ENCODE data around the gene LAMA5. TPM values are rescaled to one million over a fixed set of nuclear protein-coding genes. Genes with fewer than 3 reads are reported as not detected.

LAMA5 gene
- total RNA-seq, 1 donor from 2014 or later = 14.1 TPM

DNA sequence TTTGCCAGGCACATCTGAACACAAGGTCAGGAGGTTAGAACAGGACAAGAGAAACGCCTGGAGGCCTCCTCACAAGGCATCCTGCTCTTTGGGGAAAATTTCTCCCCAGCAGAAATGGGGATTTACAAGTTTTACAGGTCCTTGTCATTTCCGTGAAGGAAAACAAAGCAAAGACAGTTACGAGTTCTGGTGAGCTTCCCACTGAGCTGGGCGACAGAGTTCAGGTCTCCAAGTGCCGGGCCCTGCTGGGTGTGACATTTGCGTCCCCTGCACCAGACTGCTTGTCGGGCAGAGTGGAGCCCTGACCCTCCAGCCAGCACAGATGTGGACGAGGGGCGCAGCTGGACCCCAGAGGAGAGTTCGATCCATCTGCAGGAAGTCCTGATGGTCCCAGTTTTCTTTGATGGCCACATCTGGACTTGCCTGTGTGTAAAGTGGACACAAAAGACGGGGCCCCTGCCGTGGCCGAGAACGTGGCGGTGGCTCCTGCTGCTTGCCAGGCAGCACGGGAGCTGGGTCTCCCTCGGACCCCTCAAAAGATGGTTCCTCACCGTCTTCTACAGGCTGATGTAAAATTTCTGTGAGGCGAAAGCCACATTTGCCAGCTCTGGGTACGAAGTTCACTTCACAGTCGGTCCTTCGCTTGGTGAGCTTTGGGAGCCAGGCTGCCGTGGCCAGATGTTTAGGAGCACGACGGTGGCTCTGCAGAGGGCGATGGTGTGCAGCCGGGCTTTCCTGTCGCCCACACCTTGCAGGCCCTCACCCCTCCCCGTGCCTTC is 69.5 kb downstream of the LAMA5 start:
- Histone ChIP-seq H3K4me3 (ENCODE audit: low read length in 3 of 3) (no peak overlapping the region), H3K27ac (ENCODE audit: low read depth, low read length) (no peak overlapping the region), H3K9ac (ENCODE audit: low read depth in 1 of 3, low read length in 3 of 3) (no peak overlapping the region), H3K4me1 (ENCODE audit: control insufficient read depth in 3 of 3, insufficient read depth in 3 of 3, low read length in 3 of 3) (peaks cover 0 to 2% (median 0%) of the 10 kb centered on the region in 3 donors), H3K36me3 (ENCODE audit: control insufficient read depth in 3 of 3, insufficient read depth in 3 of 3, low read length in 3 of 3) (peaks cover 26 to 31% (median 27%) of the 10 kb centered on the region in 3 donors), H3K27me3 (ENCODE audit: control insufficient read depth in 3 of 3, insufficient read depth in 3 of 3, low read length in 3 of 3) (no peaks in the 10 kb centered on the region), H3K9me3 (ENCODE audit: control insufficient read depth in 3 of 3, low read length in 3 of 3) (no peaks in the 10 kb centered on the region)

DNA sequence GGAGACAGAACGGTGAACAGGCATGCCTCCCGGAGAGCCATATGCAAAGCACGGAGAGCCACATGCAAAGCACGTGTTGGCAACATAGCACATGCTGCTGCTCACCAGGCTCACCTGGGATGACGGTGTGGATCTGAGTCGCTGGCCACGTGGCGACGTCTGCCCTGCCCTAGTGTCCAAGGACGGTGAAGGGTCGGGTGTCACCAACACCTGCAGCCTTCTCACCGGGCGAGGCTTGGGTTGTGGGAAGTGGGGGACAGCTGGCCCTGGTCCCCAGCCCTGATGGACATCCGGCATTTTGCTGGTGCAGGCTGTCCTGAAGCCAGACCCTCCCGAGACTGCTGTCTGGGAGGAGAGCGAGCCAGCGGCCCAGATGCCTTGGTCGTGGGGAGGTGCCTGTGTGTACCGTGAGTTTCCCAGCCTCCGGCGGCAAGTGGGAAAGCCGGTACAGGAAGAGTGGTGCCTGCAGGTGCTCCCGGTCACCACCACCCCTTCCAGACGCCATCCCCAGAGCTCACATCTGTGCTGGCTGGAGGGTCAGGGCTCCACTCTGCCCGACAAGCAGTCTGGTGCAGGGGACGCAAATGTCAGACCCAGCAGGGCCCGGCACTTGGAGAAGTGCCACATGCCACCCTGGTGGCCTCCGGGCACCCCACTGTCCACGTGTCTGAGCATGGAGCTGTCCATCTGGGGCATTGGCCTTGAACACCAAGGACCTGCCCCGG is 70.2 kb downstream of the LAMA5 start:
- Histone ChIP-seq H3K9ac (ENCODE audit: low read depth in 1 of 3, low read length in 3 of 3) (no peak overlapping the region), H3K9me3 (ENCODE audit: control insufficient read depth in 3 of 3, low read length in 3 of 3) (no peaks in the 10 kb centered on the region), H3K27ac (ENCODE audit: low read depth, low read length) (no peak overlapping the region), H3K4me1 (ENCODE audit: control insufficient read depth in 3 of 3, insufficient read depth in 3 of 3, low read length in 3 of 3) (peaks cover 0 to under 1% (median 0%) of the 10 kb centered on the region in 3 donors), H3K36me3 (ENCODE audit: control insufficient read depth in 3 of 3, insufficient read depth in 3 of 3, low read length in 3 of 3) (peaks cover 30 to 35% (median 31%) of the 10 kb centered on the region in 3 donors), H3K4me3 (ENCODE audit: low read length in 3 of 3) (no peak overlapping the region), H3K27me3 (ENCODE audit: control insufficient read depth in 3 of 3, insufficient read depth in 3 of 3, low read length in 3 of 3) (no peaks in the 10 kb centered on the region)

DNA sequence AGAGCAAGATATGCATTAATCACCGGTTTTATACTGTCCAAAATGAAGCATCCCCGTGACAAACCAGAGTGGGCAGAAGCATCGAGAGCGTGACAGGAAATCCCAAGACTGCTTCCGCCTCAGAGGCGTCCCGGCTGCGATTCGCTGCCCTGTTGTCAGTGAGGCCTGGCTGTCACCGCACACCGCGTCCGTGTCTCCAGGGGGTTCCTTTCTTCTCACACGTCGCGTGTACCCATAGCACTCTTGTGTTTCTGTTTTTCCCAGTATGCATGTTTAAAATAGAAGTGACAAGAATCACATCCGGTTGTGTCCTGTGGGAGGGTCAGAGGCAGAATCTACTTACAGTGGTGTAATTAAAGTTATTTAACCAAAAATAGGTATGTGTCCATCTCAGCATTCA is 72.6 kb downstream of the LAMA5 start:
- H3K27me3 ChIP-seq (ENCODE audit: control insufficient read depth in 3 of 3, insufficient read depth in 3 of 3, low read length in 3 of 3) = no peaks in the 10 kb centered on the region

DNA sequence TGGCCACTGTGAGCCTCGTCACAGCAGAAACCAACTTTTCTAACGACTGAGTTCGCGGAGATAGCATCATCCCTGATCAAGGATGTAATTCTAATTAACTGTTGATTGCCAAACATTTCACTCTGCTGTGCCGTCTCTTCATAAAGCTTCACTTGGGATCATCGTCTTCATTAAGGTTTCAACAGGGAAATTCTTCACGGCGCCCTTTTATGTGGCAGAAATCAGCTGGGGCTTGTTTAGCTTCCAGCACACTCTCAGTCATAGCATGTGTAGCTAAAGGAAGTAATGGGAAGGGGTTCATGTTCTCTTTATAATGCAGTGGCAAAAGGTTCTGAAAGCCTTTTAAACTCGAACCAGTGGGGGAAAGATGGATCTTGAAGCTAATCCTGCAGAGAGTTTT is 73.2 kb downstream of the LAMA5 start:
- peaks cover 49 to 51% (median 50%) of the 10 kb centered on the region in 3 donors for H3K36me3 ChIP-seq (ENCODE audit: control insufficient read depth in 3 of 3, insufficient read depth in 3 of 3, low read length in 3 of 3)
- no peak overlapping the region for H3K9ac ChIP-seq (ENCODE audit: low read depth in 1 of 3, low read length in 3 of 3)
- H3K4me1 ChIP-seq (ENCODE audit: control insufficient read depth in 3 of 3, insufficient read depth in 3 of 3, low read length in 3 of 3) = no peaks in the 10 kb centered on the region
- H3K9me3 ChIP-seq (ENCODE audit: control insufficient read depth in 3 of 3, low read length in 3 of 3) = no peaks in the 10 kb centered on the region
- no peak overlapping the region for H3K27ac ChIP-seq (ENCODE audit: low read depth, low read length)
- H3K27me3 ChIP-seq (ENCODE audit: control insufficient read depth in 3 of 3, insufficient read depth in 3 of 3, low read length in 3 of 3) = no peaks in the 10 kb centered on the region
- no peak overlapping the region for H3K4me3 ChIP-seq (ENCODE audit: low read length in 3 of 3)

More for the DNA sequence above, 72.6 kb downstream of the LAMA5 start:
- Histone ChIP-seq H3K4me3 (ENCODE audit: low read length in 3 of 3) (no peak overlapping the region), H3K9ac (ENCODE audit: low read depth in 1 of 3, low read length in 3 of 3) (no peak overlapping the region), H3K4me1 (ENCODE audit: control insufficient read depth in 3 of 3, insufficient read depth in 3 of 3, low read length in 3 of 3) (no peaks in the 10 kb centered on the region), H3K9me3 (ENCODE audit: control insufficient read depth in 3 of 3, low read length in 3 of 3) (no peaks in the 10 kb centered on the region), H3K36me3 (ENCODE audit: control insufficient read depth in 3 of 3, insufficient read depth in 3 of 3, low read length in 3 of 3) (peaks cover 44 to 46% (median 45%) of the 10 kb centered on the region in 3 donors), H3K27ac (ENCODE audit: low read depth, low read length) (no peak overlapping the region)

DNA sequence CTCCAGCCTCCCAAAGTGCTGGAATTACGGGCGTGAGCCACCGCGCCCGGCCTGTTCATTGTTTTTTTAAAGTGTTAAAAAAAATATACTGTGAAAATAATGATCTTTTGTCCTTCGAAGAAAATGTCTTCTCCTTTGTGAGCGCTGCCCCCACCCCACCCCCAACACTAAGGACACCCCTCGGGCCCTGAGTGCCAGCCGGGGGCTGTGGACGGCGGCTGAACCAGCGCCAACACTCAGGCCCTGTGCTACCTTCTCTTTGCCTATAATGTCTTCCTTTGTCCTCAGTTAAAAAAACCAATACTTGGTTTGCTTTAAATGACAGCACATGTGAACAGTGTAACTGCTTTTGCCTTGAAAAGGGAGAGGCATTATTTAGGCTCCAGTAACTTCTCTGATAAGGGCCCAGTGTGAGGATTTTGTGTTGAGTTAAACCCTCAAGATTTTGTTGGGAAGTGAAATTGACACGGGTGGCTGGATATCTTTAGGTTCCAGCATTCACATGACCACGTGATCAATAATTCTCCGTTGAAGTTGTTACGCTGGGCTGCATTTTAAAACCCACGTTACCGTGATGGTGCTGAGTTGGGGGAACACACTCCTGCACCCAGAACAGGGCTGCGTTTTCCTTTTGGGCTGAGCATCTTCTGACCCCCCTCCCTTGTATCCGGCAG is 73.9 kb downstream of the LAMA5 start:
- Histone ChIP-seq H3K9me3 (ENCODE audit: control insufficient read depth in 3 of 3, low read length in 3 of 3) (no peaks in the 10 kb centered on the region), H3K27ac (ENCODE audit: low read depth, low read length) (no peak overlapping the region), H3K4me3 (ENCODE audit: low read length in 3 of 3) (no peak overlapping the region), H3K4me1 (ENCODE audit: control insufficient read depth in 3 of 3, insufficient read depth in 3 of 3, low read length in 3 of 3) (no peaks in the 10 kb centered on the region), H3K36me3 (ENCODE audit: control insufficient read depth in 3 of 3, insufficient read depth in 3 of 3, low read length in 3 of 3) (peaks cover 51 to 55% (median 54%) of the 10 kb centered on the region in 3 donors), H3K9ac (ENCODE audit: low read depth in 1 of 3, low read length in 3 of 3) (no peak overlapping the region), H3K27me3 (ENCODE audit: control insufficient read depth in 3 of 3, insufficient read depth in 3 of 3, low read length in 3 of 3) (no peaks in the 10 kb centered on the region)

DNA sequence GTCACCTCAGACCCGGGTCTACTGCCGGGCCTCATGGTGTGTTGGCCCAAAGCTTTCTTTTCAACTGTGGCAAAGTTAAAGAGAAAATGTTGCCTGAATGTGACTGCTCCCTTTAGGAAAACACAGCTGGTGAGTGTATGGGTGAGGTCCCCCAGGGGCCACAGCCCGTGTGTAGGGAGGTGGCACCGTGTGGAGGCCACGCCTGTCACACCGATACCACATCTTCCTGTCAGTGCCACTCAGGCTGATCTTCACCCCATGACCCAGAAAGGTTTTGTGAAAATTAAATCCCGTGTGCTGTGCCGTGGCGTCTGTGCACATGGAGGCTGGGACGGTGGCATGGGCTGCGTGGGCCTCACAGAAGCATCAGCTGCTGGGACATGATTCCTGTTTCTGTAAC is 75.0 kb downstream of the LAMA5 start:
- Histone ChIP-seq H3K4me3 (ENCODE audit: low read length in 3 of 3) (no peak overlapping the region), H3K27ac (ENCODE audit: low read depth, low read length) (no peak overlapping the region), H3K4me1 (ENCODE audit: control insufficient read depth in 3 of 3, insufficient read depth in 3 of 3, low read length in 3 of 3) (no peaks in the 10 kb centered on the region), H3K9ac (ENCODE audit: low read depth in 1 of 3, low read length in 3 of 3) (no peak overlapping the region), H3K36me3 (ENCODE audit: control insufficient read depth in 3 of 3, insufficient read depth in 3 of 3, low read length in 3 of 3) (peaks cover 51 to 59% (median 54%) of the 10 kb centered on the region in 3 donors), H3K9me3 (ENCODE audit: control insufficient read depth in 3 of 3, low read length in 3 of 3) (no peaks in the 10 kb centered on the region), H3K27me3 (ENCODE audit: control insufficient read depth in 3 of 3, insufficient read depth in 3 of 3, low read length in 3 of 3) (no peaks in the 10 kb centered on the region)

DNA sequence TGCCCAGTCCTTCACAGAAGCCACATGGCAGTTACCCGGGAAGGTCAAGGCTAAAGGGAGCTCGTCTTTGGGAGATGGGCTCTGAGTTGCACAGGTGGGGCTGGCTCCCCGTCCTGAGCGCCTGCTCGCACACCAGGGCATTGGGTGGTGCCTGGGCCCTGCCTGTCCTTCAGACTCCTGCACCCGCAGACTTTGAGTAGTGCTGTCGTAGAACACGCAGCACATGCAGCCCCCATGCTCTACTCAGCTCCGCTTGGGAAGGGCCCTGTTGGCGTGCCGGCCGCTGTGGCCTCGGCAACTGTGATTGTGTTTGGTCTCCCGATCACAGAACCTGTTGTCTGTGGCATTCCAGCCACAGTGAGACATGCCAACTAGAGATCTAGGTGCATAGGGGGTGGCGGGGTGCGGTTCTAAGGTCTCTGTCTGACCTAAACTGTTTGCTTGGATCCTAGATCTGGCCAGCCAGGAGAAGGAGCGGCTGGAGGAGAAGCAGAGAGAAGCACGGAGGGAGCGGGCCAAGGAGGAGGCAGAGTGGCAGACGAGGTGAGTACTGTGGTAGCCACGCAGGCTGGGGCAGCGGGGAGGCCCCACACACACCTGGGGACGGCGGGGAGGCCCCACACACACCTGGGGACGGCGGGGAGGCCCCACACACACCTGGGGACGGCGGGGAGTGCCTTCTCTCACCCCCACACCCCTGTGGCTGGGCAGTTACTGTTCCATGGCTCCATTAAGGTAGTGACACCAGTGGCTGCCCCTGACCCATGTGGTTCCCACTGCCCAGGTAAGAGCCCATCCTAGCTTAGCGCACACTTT is 75.7 kb downstream of the LAMA5 start:
- Histone ChIP-seq H3K4me3 (ENCODE audit: low read length in 3 of 3) (no peak overlapping the region), H3K27me3 (ENCODE audit: control insufficient read depth in 3 of 3, insufficient read depth in 3 of 3, low read length in 3 of 3) (no peaks in the 10 kb centered on the region), H3K9ac (ENCODE audit: low read depth in 1 of 3, low read length in 3 of 3) (no peak overlapping the region), H3K36me3 (ENCODE audit: control insufficient read depth in 3 of 3, insufficient read depth in 3 of 3, low read length in 3 of 3) (peaks cover 54 to 59% (median 55%) of the 10 kb centered on the region in 3 donors), H3K9me3 (ENCODE audit: control insufficient read depth in 3 of 3, low read length in 3 of 3) (no peaks in the 10 kb centered on the region), H3K27ac (ENCODE audit: low read depth, low read length) (no peak overlapping the region), H3K4me1 (ENCODE audit: control insufficient read depth in 3 of 3, insufficient read depth in 3 of 3, low read length in 3 of 3) (peaks cover 0 to 4% (median 3%) of the 10 kb centered on the region in 3 donors)

DNA sequence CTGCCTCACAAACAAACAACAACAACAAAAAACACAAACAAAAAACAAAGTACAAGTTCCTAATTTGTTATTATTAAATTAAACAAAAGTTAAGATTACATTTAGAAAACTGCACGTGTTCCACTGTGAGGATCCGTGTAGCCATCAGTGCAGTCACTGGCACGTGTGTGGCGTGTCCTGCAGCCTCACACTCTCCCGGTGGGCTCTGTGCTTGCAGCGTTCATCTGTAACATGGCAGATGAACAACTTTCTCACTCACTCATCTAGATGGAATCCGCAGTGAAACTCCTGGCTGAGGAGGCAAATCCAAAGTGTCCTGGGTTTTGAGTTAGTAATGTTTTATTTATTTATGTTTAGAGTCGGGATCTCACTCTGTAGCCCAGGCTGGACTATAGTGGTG is 77.2 kb downstream of the LAMA5 start:
- Histone ChIP-seq H3K36me3 (ENCODE audit: control insufficient read depth in 3 of 3, insufficient read depth in 3 of 3, low read length in 3 of 3) (peaks cover 51 to 59% (median 53%) of the 10 kb centered on the region in 3 donors), H3K4me3 (ENCODE audit: low read length in 3 of 3) (no peak overlapping the region), H3K27me3 (ENCODE audit: control insufficient read depth in 3 of 3, insufficient read depth in 3 of 3, low read length in 3 of 3) (no peaks in the 10 kb centered on the region), H3K27ac (ENCODE audit: low read depth, low read length) (no peak overlapping the region), H3K9ac (ENCODE audit: low read depth in 1 of 3, low read length in 3 of 3) (no peak overlapping the region), H3K9me3 (ENCODE audit: control insufficient read depth in 3 of 3, low read length in 3 of 3) (no peaks in the 10 kb centered on the region), H3K4me1 (ENCODE audit: control insufficient read depth in 3 of 3, insufficient read depth in 3 of 3, low read length in 3 of 3) (peaks cover 0 to 10% (median 5%) of the 10 kb centered on the region in 3 donors)

DNA sequence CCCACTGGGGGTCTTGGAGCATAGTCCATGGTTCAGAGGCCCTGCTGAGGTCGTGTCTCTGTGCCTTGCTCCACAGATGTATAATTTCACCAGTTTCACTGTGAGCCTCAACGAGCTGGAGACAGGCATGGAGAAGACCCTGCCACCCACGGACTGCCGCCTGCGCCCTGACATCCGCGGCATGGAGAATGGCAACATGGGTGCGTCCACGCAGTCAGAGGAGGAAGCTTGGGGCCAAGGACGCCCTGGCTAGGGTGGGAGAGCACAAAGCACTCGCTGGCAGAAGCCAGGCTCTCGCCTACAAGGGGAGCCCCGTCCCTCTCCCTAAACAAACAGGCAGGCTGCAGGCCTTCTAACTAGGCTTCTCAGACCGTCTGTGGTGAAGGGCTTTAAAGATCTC is 78.0 kb downstream of the LAMA5 start:
- Histone ChIP-seq H3K27ac (ENCODE audit: low read depth, low read length) (no peak overlapping the region), H3K9me3 (ENCODE audit: control insufficient read depth in 3 of 3, low read length in 3 of 3) (no peaks in the 10 kb centered on the region), H3K4me1 (ENCODE audit: control insufficient read depth in 3 of 3, insufficient read depth in 3 of 3, low read length in 3 of 3) (peaks cover 0 to 10% (median 5%) of the 10 kb centered on the region in 3 donors), H3K9ac (ENCODE audit: low read depth in 1 of 3, low read length in 3 of 3) (no peak overlapping the region), H3K4me3 (ENCODE audit: low read length in 3 of 3) (no peak overlapping the region), H3K36me3 (ENCODE audit: control insufficient read depth in 3 of 3, insufficient read depth in 3 of 3, low read length in 3 of 3) (peaks cover 45 to 65% (median 57%) of the 10 kb centered on the region in 3 donors), H3K27me3 (ENCODE audit: control insufficient read depth in 3 of 3, insufficient read depth in 3 of 3, low read length in 3 of 3) (no peaks in the 10 kb centered on the region)
